Liver (tissue), 9 donors: ENCODE data around the gene LSM14B. TPM values are rescaled to one million over a fixed set of nuclear protein-coding genes. Genes with fewer than 3 reads are reported as not detected.
"Not testable (repeated sequence)": the region's sequence is repeated elsewhere in the genome, so short reads cannot be mapped to it uniquely, and the experiment has no call there.

Experiments
- DNase-seq: peaks from one replicate; pipeline ENCODE4 v3.0.0-alpha.2; 2017; ENCODE audit warnings: low spot score
- H3K27ac ChIP-seq, 2 donors: one replicate each; pipeline ENCODE4 v1.7.0; 2013; ENCODE audit warnings: inconsistent platforms in 2 of 2, low read length in 2 of 2, control low read depth in 1 of 2, low read depth in 1 of 2, mild to moderate bottlenecking in 1 of 2
- H3K27me3 ChIP-seq, 4 donors: one replicate each; pipeline versions ENCODE4 v1.6.1 to v1.7.0; 2013; ENCODE audit warnings: low read length in 3 of 4, inconsistent platforms in 1 of 4, mild to moderate bottlenecking in 1 of 4, moderate library complexity in 1 of 4; ENCODE audit not compliant: control insufficient read depth in 4 of 4, insufficient read depth in 4 of 4
- H3K36me3 ChIP-seq, 4 donors: one replicate each; pipeline versions ENCODE4 v1.6.1 to v1.7.0; 2013; ENCODE audit warnings: low read length in 3 of 4, mild to moderate bottlenecking in 3 of 4, low read depth in 1 of 4, moderate library complexity in 1 of 4; ENCODE audit not compliant: control insufficient read depth in 4 of 4, insufficient read depth in 3 of 4
- H3K4me1 ChIP-seq, 4 donors: one replicate each; pipeline versions ENCODE4 v1.6.1 to v1.7.0; 2013; ENCODE audit warnings: low read length in 3 of 4, mild to moderate bottlenecking in 3 of 4, moderate library complexity in 1 of 4; ENCODE audit not compliant: control insufficient read depth in 4 of 4, insufficient read depth in 4 of 4
- H3K4me3 ChIP-seq, 3 donors: one replicate each; pipeline versions ENCODE4 v1.6.1 to v1.7.0; 2013; ENCODE audit warnings: low read length in 3 of 3, control low read depth in 1 of 3, low read depth in 1 of 3, mild to moderate bottlenecking in 1 of 3
- H3K9ac ChIP-seq, 2 donors: one replicate each; pipeline ENCODE4 v1.7.0; 2013; ENCODE audit warnings: low read length in 2 of 2, mild to moderate bottlenecking in 2 of 2, moderate library complexity in 2 of 2, control low read depth in 1 of 2, low read depth in 1 of 2
- H3K9me3 ChIP-seq, 4 donors: one replicate each; pipeline versions ENCODE4 v1.6.1 to v1.7.0; 2013; ENCODE audit warnings: low read length in 3 of 4; ENCODE audit not compliant: control insufficient read depth in 4 of 4
- ATF3 ChIP-seq: IDR thresholded peaks from 2 replicates; pipeline ENCODE4 v1.6.1; 2016; ENCODE audit warnings: antibody characterized with exemption
- CTCF ChIP-seq: fragments of 150-350 bp; IDR thresholded peaks from 2 replicates; pipeline ENCODE4 v1.5.1; 2017; ENCODE audit warnings: improper control_type of control experiment, low read depth, low read length; ENCODE audit not compliant: missing input control
- EGR1 ChIP-seq, 2 donors: IDR thresholded peaks; 2 replicates each; pipeline ENCODE4 v1.6.1; 2016 to 2018; ENCODE audit warnings: antibody characterized with exemption in 2 of 2, low read depth in 2 of 2
- FOXA1 ChIP-seq: IDR thresholded peaks from 2 replicates; pipeline ENCODE4 v1.6.1; 2016; ENCODE audit warnings: antibody characterized with exemption
- FOXA2 ChIP-seq: IDR thresholded peaks from 2 replicates; pipeline ENCODE4 v1.6.1; 2016; ENCODE audit warnings: antibody characterized with exemption
- GABPA ChIP-seq, 2 donors: IDR thresholded peaks in 1 of 2; conservative IDR thresholded peaks in 1 of 2; 2 replicates each; pipeline ENCODE4 v1.6.1; 2016; ENCODE audit warnings: antibody characterized with exemption in 2 of 2, mild to moderate bottlenecking in 1 of 2, moderate library complexity in 1 of 2
- HNF4A ChIP-seq, 2 donors: conservative IDR thresholded peaks; 2 replicates each; pipeline ENCODE4 v1.6.1; 2016; ENCODE audit warnings: antibody characterized with exemption in 2 of 2, mild to moderate bottlenecking in 2 of 2
- HNF4G ChIP-seq: IDR thresholded peaks from 2 replicates; pipeline ENCODE4 v1.6.1; 2016; ENCODE audit warnings: antibody characterized with exemption
- JUND ChIP-seq, 2 donors: IDR thresholded peaks; 2 replicates each; pipeline ENCODE4 v1.6.1; 2016; ENCODE audit warnings: antibody characterized with exemption in 2 of 2
- MAX ChIP-seq: IDR thresholded peaks from 2 replicates; pipeline ENCODE4 v1.6.1; 2016; ENCODE audit warnings: antibody characterized with exemption
- NR2F2 ChIP-seq: IDR thresholded peaks from 2 replicates; pipeline ENCODE4 v1.6.1; 2016; ENCODE audit warnings: antibody characterized with exemption
- RAD21 ChIP-seq, 2 donors: IDR thresholded peaks; 2 replicates each; pipeline ENCODE4 v1.6.1; 2016; ENCODE audit warnings: antibody characterized with exemption in 2 of 2, mild to moderate bottlenecking in 2 of 2
- REST ChIP-seq: IDR thresholded peaks from 2 replicates; pipeline ENCODE4 v1.6.1; 2016; ENCODE audit warnings: antibody characterized with exemption, mild to moderate bottlenecking
- RXRA ChIP-seq, 2 donors: IDR thresholded peaks; 2 replicates each; pipeline ENCODE4 v1.6.1; 2017 to 2018; ENCODE audit warnings: antibody characterized with exemption in 2 of 2, mild to moderate bottlenecking in 1 of 2
- SP1 ChIP-seq: IDR thresholded peaks from 2 replicates; pipeline ENCODE4 v1.6.1; 2018; ENCODE audit warnings: antibody characterized with exemption, mild to moderate bottlenecking
- TAF1 ChIP-seq: conservative IDR thresholded peaks from 2 replicates; pipeline ENCODE4 v1.6.1; 2016; ENCODE audit warnings: antibody characterized with exemption, mild to moderate bottlenecking
- YY1 ChIP-seq: IDR thresholded peaks from 2 replicates; pipeline ENCODE4 v1.6.1; 2016; ENCODE audit warnings: antibody characterized with exemption, mild to moderate bottlenecking
- ZBTB33 ChIP-seq: IDR thresholded peaks from 2 replicates; pipeline ENCODE4 v1.6.1; 2016; ENCODE audit warnings: antibody characterized with exemption
- WGBS: extraction: QIAGEN DNeasy Blood & Tissue Kit; methylation state at CpG from one replicate; pipeline ENCODE4 v1.1.7; 2013; 5-methylcytosine and 5-hydroxymethylcytosine counted together
- polyA plus RNA-seq, 2 donors: library from polyadenylated mRNA; stranded (reverse) in 1 of 2; unstranded in 1 of 2; fragments of 200-250 nt in 1 of 2; fragments of >200 nt in 1 of 2; fragmentation: Nextera tagmentation in 1 of 2; extraction: Ambion mirVana in 1 of 2; gene quantifications; one replicate each; pipeline versions ENCODE4 v1.2.1 to v1.2.3, GENCODE V29; 2013 to 2015
- total RNA-seq, 2 donors: library from RNA; depleted of rRNA; stranded (reverse); fragments of >200 nt; gene quantifications; one replicate each; pipeline ENCODE4 v1.2.3, GENCODE V29; 2014
- donor health status: healthy.
- donor health status: healthy.
- donor health status: healthy.
- donor health status: healthy.
- donor health status: healthy.

LSM14B gene
- total and polyA plus RNA-seq, 4 donors: 0.99 to 15.9 (median 13.3) TPM

- no peak for DNase-seq
- 69% methylated on average over 5 of the region's 5 CpGs for WGBS
- H3K27ac ChIP-seq: no peak overlapping the region
- H3K4me1 ChIP-seq: no peaks in the 10 kb centered on the region
- H3K4me3 ChIP-seq: no peak overlapping the region
- peaks cover 3 to 7% (median 4%) of the 10 kb centered on the region in 4 donors for H3K9me3 ChIP-seq
- no peak for TF ChIP-seq FOXA1
- no peak for TF ChIP-seq HNF4A (conservative IDR thresholded peaks at IDR 0.05)
- no peak for TF ChIP-seq ZBTB33
- TF ChIP-seq EGR1 (IDR thresholded peaks at IDR 0.05; ENCODE audit: low read depth in 2 of 2): no peak
- no peak for TF ChIP-seq JUND (IDR thresholded peaks at IDR 0.05)
- no peak for TF ChIP-seq SP1
- no peak for TF ChIP-seq RXRA (IDR thresholded peaks at IDR 0.05)
- no peak for TF ChIP-seq CTCF
- TF ChIP-seq REST: no peak
- no peak for TF ChIP-seq HNF4G
- TF ChIP-seq RAD21 (IDR thresholded peaks at IDR 0.05): no peak
- TF ChIP-seq GABPA (IDR thresholded peaks at IDR 0.05 in 1 of 2, conservative IDR thresholded peaks at IDR 0.05 in 1 of 2): no peak
- TF ChIP-seq NR2F2: no peak
- TF ChIP-seq MAX: no peak
- TF ChIP-seq ATF3: no peak
- no peak for TF ChIP-seq FOXA2
- no peak for TF ChIP-seq TAF1
- TF ChIP-seq YY1: no peak
- no peaks in the 10 kb centered on the region for H3K36me3 ChIP-seq
- peaks cover 0 to 2% (median 0%) of the 10 kb centered on the region in 4 donors for H3K27me3 ChIP-seq
- H3K9ac ChIP-seq: no peak overlapping the region
These were observed 39.0 kb upstream of the LSM14B start for GRCh38 chr20:62083312-62083711.

GRCh38 chr20:62084224-62084623 lies 38.1 kb upstream of the LSM14B start:
- H3K4me1 ChIP-seq, DNase-seq, H3K4me3 ChIP-seq, H3K36me3 ChIP-seq, H3K9ac ChIP-seq, H3K27me3 ChIP-seq, H3K27ac ChIP-seq, H3K9me3 ChIP-seq: not testable (repeated sequence)
- WGBS: 92% methylated on average over 9 of the region's 9 CpGs
